NB4 (cell line): ENCODE measurements around the gene PLAGL2.

ENCODE experiments used
- POLR2A ChIP-seq: IDR thresholded peaks from 2 replicates; pipeline ENCODE4 v1.6.1; 2011; ENCODE audit warnings: mild to moderate bottlenecking; ENCODE audit not compliant: insufficient read length; ENCODE audit errors: extremely low read depth
- TF ChIP-seq, protein P1 (sequence below): IDR thresholded peaks from one replicate; pipeline ENCODE4 v1.5.1; 2012; ENCODE audit warnings: low read depth, low read length

GRCh38 chr20:32201296-32201976, 6.1 kb downstream of the PLAGL2 start:
- TF ChIP-seq, protein P1, sequence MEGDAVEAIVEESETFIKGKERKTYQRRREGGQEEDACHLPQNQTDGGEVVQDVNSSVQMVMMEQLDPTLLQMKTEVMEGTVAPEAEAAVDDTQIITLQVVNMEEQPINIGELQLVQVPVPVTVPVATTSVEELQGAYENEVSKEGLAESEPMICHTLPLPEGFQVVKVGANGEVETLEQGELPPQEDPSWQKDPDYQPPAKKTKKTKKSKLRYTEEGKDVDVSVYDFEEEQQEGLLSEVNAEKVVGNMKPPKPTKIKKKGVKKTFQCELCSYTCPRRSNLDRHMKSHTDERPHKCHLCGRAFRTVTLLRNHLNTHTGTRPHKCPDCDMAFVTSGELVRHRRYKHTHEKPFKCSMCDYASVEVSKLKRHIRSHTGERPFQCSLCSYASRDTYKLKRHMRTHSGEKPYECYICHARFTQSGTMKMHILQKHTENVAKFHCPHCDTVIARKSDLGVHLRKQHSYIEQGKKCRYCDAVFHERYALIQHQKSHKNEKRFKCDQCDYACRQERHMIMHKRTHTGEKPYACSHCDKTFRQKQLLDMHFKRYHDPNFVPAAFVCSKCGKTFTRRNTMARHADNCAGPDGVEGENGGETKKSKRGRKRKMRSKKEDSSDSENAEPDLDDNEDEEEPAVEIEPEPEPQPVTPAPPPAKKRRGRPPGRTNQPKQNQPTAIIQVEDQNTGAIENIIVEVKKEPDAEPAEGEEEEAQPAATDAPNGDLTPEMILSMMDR, result no peak
- TF ChIP-seq POLR2A, result no peak
